ENCODE measurements around the gene GAS2. TPM values are rescaled to one million over a fixed set of nuclear protein-coding genes. Genes with fewer than 3 reads are reported as not detected.

The GAS2 gene
- total RNA-seq, 1 experiment from 2014 or later, result 9.4 TPM

DNA sequence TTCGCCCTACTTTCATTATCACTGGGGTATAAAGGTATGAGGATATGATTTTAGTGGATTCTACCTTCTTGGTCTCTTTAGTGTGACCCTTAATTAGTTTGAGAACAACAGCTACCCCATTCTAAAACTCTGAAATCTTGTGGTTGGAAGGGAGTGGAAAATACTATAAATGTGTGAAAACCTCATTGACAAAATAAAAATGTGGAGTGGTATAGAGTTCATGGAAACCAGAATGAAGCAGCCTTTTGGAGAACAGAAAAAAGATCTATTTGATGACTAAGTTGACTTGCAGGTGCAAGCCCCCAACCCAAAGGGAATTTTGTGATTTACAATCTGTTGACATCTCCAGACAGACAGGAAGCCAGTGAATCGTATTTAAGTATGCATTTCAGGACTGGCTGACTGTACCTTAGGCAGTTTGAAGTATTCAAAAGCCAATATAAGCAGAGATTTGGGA, 75.8 kb downstream of the GAS2 start:
- TF ChIP-seq CTCF (IDR thresholded peaks at IDR 0.05; ENCODE audit: insufficient read depth in 1 of 2, low read depth in 1 of 2, low read length in 1 of 2, severe bottlenecking in 1 of 2, unreplicated experiment in 1 of 2), result no peak
- Mint-ChIP-seq H3K27ac (ENCODE audit: unreplicated experiment) (no peak overlapping the region), H3K4me3 (ENCODE audit: unreplicated experiment) (no peak overlapping the region), H3K9me3 (ENCODE audit: unreplicated experiment) (no peaks in the 10 kb centered on the region), H3K27me3 (ENCODE audit: insufficient read depth, unreplicated experiment) (peaks cover 6% of the 10 kb centered on the region), H3K36me3 (ENCODE audit: insufficient read depth, unreplicated experiment) (no peaks in the 10 kb centered on the region), H3K4me1 (ENCODE audit: low read depth, unreplicated experiment) (no peaks in the 10 kb centered on the region)
- no peaks in the 10 kb centered on the region for H3K27me3 ChIP-seq (replicated peaks; ENCODE audit: control insufficient read depth, insufficient read depth, low read length)
- H3K9me3 ChIP-seq, result no peaks in the 10 kb centered on the region
- intact Hi-C loops (cut with micrococcal nuclease; ENCODE audit: unreplicated experiment), result no loop called here
- no peak overlapping the region for H3K4me3 ChIP-seq (ENCODE audit: low read depth, low read length)
- DNase-seq, result no peak
- H3K4me1 ChIP-seq, result no peaks in the 10 kb centered on the region
- POLR2A ChIA-PET, result no interaction called here
- CTCF ChIA-PET, result no interaction called here
- H3K36me3 ChIP-seq (ENCODE audit: control insufficient read depth, insufficient read depth, low read length), result no peaks in the 10 kb centered on the region
- no TSS peak for BruUV-seq (replicated peaks)

DNA sequence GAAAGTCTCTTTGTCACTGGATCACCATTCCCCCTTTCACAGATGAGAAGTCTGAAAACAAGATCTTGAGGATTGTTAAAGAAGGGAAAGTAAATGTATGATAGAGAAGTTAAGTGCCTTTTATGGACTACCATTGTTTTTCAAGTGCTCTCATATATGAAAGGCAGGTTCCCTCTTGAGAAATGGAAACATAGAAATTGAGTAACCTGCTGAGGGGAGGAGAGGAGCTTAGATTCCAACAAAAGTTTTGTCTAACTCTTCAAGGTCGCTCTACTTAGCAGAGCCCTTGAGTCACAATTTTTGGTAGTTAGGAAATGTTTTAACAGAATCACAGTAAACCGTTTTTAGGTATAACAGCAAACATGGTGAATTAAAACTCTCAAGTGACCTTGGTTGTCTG, 83.1 kb downstream of the GAS2 start:
- H3K4me1 ChIP-seq, result no peaks in the 10 kb centered on the region
- H3K27me3 ChIP-seq (replicated peaks; ENCODE audit: control insufficient read depth, insufficient read depth, low read length), result no peaks in the 10 kb centered on the region
- no peaks in the 10 kb centered on the region for H3K36me3 ChIP-seq (ENCODE audit: control insufficient read depth, insufficient read depth, low read length)
- no peak for TF ChIP-seq CTCF (IDR thresholded peaks at IDR 0.05; ENCODE audit: insufficient read depth in 1 of 2, low read depth in 1 of 2, low read length in 1 of 2, severe bottlenecking in 1 of 2, unreplicated experiment in 1 of 2)
- no peaks in the 10 kb centered on the region for H3K9me3 ChIP-seq
- no peak for DNase-seq
- H3K9me3 Mint-ChIP-seq (ENCODE audit: unreplicated experiment), result no peaks in the 10 kb centered on the region
- POLR2A ChIA-PET, result no interaction called here
- CTCF ChIA-PET, result interaction anchor here (0.6 kb wide), 1 partner anchor 38 kb away, joined by 3 read pairs; no protein-coding TSS in a partner anchor
- H3K27me3 Mint-ChIP-seq (ENCODE audit: insufficient read depth, unreplicated experiment), result no peaks in the 10 kb centered on the region
- no peak overlapping the region for H3K4me3 ChIP-seq (ENCODE audit: low read depth, low read length)
- H3K4me3 Mint-ChIP-seq (ENCODE audit: unreplicated experiment), result no peak overlapping the region
- H3K27ac Mint-ChIP-seq (ENCODE audit: unreplicated experiment), result no peak overlapping the region
- intact Hi-C loops (cut with micrococcal nuclease; ENCODE audit: unreplicated experiment), result no loop called here
- H3K36me3 Mint-ChIP-seq (ENCODE audit: insufficient read depth, unreplicated experiment), result no peaks in the 10 kb centered on the region
- no TSS peak for BruUV-seq (replicated peaks)
- no peaks in the 10 kb centered on the region for H3K4me1 Mint-ChIP-seq (ENCODE audit: low read depth, unreplicated experiment)

GRCh38 chr11:22752908-22753310, 86.5 kb downstream of the GAS2 start:
- DNase-seq, result no peak
- TF ChIP-seq CTCF (IDR thresholded peaks at IDR 0.05; ENCODE audit: insufficient read depth in 1 of 2, low read depth in 1 of 2, low read length in 1 of 2, severe bottlenecking in 1 of 2, unreplicated experiment in 1 of 2), result no peak
- Histone ChIP-seq H3K36me3 (ENCODE audit: control insufficient read depth, insufficient read depth, low read length) (no peaks in the 10 kb centered on the region), H3K4me3 (ENCODE audit: low read depth, low read length) (no peak overlapping the region), H3K4me1 (no peaks in the 10 kb centered on the region), H3K27me3 (replicated peaks; ENCODE audit: control insufficient read depth, insufficient read depth, low read length) (no peaks in the 10 kb centered on the region), H3K9me3 (no peaks in the 10 kb centered on the region)
- ChIA-PET CTCF (no interaction called here), POLR2A (no interaction called here)
- intact Hi-C loops (cut with micrococcal nuclease; ENCODE audit: unreplicated experiment), result no loop called here
- no peaks in the 10 kb centered on the region for H3K9me3 Mint-ChIP-seq (ENCODE audit: unreplicated experiment)
- H3K27ac Mint-ChIP-seq (ENCODE audit: unreplicated experiment), result no peak overlapping the region
- H3K27me3 Mint-ChIP-seq (ENCODE audit: insufficient read depth, unreplicated experiment), result no peaks in the 10 kb centered on the region
- H3K4me3 Mint-ChIP-seq (ENCODE audit: unreplicated experiment), result no peak overlapping the region
- H3K4me1 Mint-ChIP-seq (ENCODE audit: low read depth, unreplicated experiment), result no peaks in the 10 kb centered on the region
- BruUV-seq (replicated peaks), result no TSS peak
- no peaks in the 10 kb centered on the region for H3K36me3 Mint-ChIP-seq (ENCODE audit: insufficient read depth, unreplicated experiment)

Data from Caco-2 (cell line).